Rectal smooth muscle tissue (tissue), 1 donor: Measurements from ENCODE around the gene PDE6A.

ENCODE experiments used
- H3K27ac ChIP-seq: one replicate; pipeline ENCODE4 v1.7.0; 2013; ENCODE audit warnings: low read depth, low read length, inconsistent platforms
- H3K27me3 ChIP-seq: one replicate; pipeline ENCODE4 v1.7.0; 2013; ENCODE audit warnings: low read length; ENCODE audit not compliant: control insufficient read depth, insufficient read depth
- H3K36me3 ChIP-seq: one replicate; pipeline ENCODE4 v1.7.0; 2013; ENCODE audit warnings: low read length; ENCODE audit not compliant: control insufficient read depth, insufficient read depth
- H3K4me1 ChIP-seq: one replicate; pipeline ENCODE4 v1.7.0; 2013; ENCODE audit warnings: low read length; ENCODE audit not compliant: control insufficient read depth, insufficient read depth
- H3K4me3 ChIP-seq: one replicate; pipeline ENCODE4 v1.7.0; 2013; ENCODE audit warnings: low read length
- H3K9ac ChIP-seq: one replicate; pipeline ENCODE4 v1.7.0; 2013; ENCODE audit warnings: low read length

The PDE6A gene

GRCh38 chr5:149817539-149818060 lies 127.0 kb downstream of the PDE6A start:
- H3K27ac ChIP-seq, result no peak overlapping the region
- H3K4me3 ChIP-seq, result no peak overlapping the region
- peaks cover 5% of the 10 kb centered on the region for H3K4me1 ChIP-seq
- peaks cover 4% of the 10 kb centered on the region for H3K36me3 ChIP-seq
- no peaks in the 10 kb centered on the region for H3K27me3 ChIP-seq
- no peak overlapping the region for H3K9ac ChIP-seq

DNA sequence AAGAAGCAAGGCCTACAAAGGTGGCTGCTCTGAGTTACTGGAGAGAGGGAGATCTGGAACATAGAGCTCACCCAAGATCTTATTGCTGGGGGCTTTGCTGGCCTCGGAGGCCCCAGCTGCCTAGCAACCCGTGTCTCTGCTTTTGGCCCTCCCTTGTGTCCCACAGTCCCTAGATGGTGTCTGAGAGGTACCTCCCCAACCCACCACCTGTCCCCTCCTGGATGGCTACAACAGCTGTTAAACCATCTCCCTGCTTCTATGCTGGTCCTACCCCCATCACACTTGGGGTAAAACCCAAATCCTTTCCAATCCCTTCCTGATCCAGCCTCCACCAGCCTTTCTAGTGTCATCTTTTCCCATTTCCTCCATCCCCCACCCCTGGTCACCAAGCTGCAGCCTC lies 127.9 kb downstream of the PDE6A start:
- Histone ChIP-seq H3K9ac (no peak overlapping the region), H3K4me1 (peaks cover 13% of the 10 kb centered on the region), H3K36me3 (no peaks in the 10 kb centered on the region), H3K27me3 (no peaks in the 10 kb centered on the region), H3K27ac (no peak overlapping the region), H3K4me3 (no peak overlapping the region)

DNA sequence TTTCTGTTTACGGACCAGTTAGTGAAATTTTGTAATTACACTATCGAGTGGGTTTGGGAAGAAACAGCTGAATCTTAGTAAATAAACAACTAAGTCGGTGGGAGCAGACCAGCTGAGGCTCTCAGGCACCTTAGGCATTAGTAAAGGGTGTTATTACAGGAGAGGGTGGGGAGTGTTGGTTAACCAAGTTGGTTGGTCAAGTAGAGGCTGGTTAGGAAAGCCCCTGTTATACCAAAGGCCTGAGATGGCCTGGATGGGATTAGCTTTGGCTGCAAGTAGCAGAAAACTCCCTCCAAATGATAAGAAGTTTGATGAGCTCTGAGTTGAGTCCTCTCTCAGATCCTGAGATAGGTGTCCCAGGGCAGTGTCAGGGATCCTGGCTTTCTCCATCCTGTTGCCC lies 133.1 kb downstream of the PDE6A start:
- Histone ChIP-seq H3K36me3 (no peaks in the 10 kb centered on the region), H3K27me3 (no peaks in the 10 kb centered on the region), H3K4me1 (peaks cover 14% of the 10 kb centered on the region), H3K27ac (peak overlapping the region; percentile 72), H3K4me3 (no peak overlapping the region), H3K9ac (no peak overlapping the region)

DNA sequence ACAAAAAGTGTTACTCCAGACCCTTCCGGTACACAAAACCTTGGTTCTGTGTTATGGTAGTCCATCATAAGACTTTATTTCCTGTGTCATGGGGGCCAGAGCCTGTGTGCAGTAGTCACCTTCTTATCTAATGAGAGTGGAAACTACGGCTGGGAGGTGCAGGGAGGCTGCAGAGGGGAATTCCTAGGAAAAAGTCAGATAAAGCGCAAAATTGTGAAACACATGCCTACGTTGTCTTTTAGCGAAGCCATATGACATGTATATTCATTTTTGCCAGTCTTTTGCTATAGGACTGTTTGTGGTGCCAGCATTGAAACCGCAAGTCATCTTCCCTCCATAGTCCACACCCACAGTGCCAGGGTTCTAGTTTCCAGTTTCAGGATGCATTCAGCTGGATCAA lies 133.7 kb downstream of the PDE6A start:
- no peak overlapping the region for H3K27ac ChIP-seq
- H3K36me3 ChIP-seq, result no peaks in the 10 kb centered on the region
- no peak overlapping the region for H3K4me3 ChIP-seq
- H3K4me1 ChIP-seq, result peaks cover 18% of the 10 kb centered on the region
- no peaks in the 10 kb centered on the region for H3K27me3 ChIP-seq
- H3K9ac ChIP-seq, result no peak overlapping the region

GRCh38 chr5:149809931-149810691 lies 134.5 kb downstream of the PDE6A start:
- no peak overlapping the region for H3K27ac ChIP-seq
- peaks cover 25% of the 10 kb centered on the region for H3K4me1 ChIP-seq
- no peak overlapping the region for H3K4me3 ChIP-seq
- no peak overlapping the region for H3K9ac ChIP-seq
- no peaks in the 10 kb centered on the region for H3K36me3 ChIP-seq
- H3K27me3 ChIP-seq, result no peaks in the 10 kb centered on the region

- Histone ChIP-seq H3K9ac (no peak overlapping the region), H3K4me3 (no peak overlapping the region), H3K4me1 (peaks cover 41% of the 10 kb centered on the region), H3K27ac (no peak overlapping the region), H3K27me3 (no peaks in the 10 kb centered on the region), H3K36me3 (no peaks in the 10 kb centered on the region)
These were observed 136.2 kb downstream of the PDE6A start for GRCh38 chr5:149808264-149808982.
